Fibroblast of lung (primary cell): ENCODE results near the gene PAPOLB.

ENCODE experiments used
- CTCF ChIP-seq, 2 donors: IDR thresholded peaks in 1 of 2; conservative IDR thresholded peaks in 1 of 2; 1 replicate in 1 of 2; 2 replicates in 1 of 2; pipeline ENCODE4 v1.5.1; 2011 to 2012; ENCODE audit warnings: low read length in 2 of 2, control low read depth in 1 of 2, inconsistent platforms in 1 of 2, low read depth in 1 of 2, mild to moderate bottlenecking in 1 of 2
- EZH2 ChIP-seq: IDR thresholded peaks from 2 replicates; pipeline ENCODE4 v1.5.1; 2012; ENCODE audit warnings: low read length, control low read depth, mild to moderate bottlenecking; ENCODE audit errors: missing control alignments

GRCh38 chr7:4842319-4843064 is 19.3 kb downstream of the PAPOLB start:
- no peak for TF ChIP-seq CTCF (conservative IDR thresholded peaks at IDR 0.05 in 1 of 2, IDR thresholded peaks at IDR 0.05 in 1 of 2; ENCODE audit: low read depth in 1 of 2, low read length in 2 of 2)
- TF ChIP-seq EZH2 = no peak
